HG02763 (cell line): ENCODE results near the gene KCTD10.
"Not testable (repeated sequence)": the region's sequence is repeated elsewhere in the genome, so short reads cannot be mapped to it uniquely, and the experiment has no call there.

Source experiments
- ATAC-seq: cut with Tn5 transposase; IDR thresholded peaks from one replicate; pipeline ENCODE4 v1.9.1; 2021; ENCODE audit warnings: mild to moderate bottlenecking, moderate library complexity; ENCODE audit not compliant: unreplicated experiment

The KCTD10 gene

GRCh38 chr12:109450980-109451379 lies 26.1 kb downstream of the KCTD10 start:
- ATAC-seq: no peak

- ATAC-seq: no peak
Measured at GRCh38 chr12:109449845-109450532, 27.1 kb downstream of the KCTD10 start.

GRCh38 chr12:109448707-109449390 lies 28.3 kb downstream of the KCTD10 start:
- no peak for ATAC-seq

GRCh38 chr12:109448272-109448671 lies 28.8 kb downstream of the KCTD10 start:
- ATAC-seq: no peak

GRCh38 chr12:109447482-109447881 lies 29.6 kb downstream of the KCTD10 start:
- ATAC-seq: no peak

GRCh38 chr12:109446869-109447268 lies 30.2 kb downstream of the KCTD10 start:
- ATAC-seq: no peak

GRCh38 chr12:109445191-109445609 lies 31.9 kb downstream of the KCTD10 start:
- no peak for ATAC-seq

GRCh38 chr12:109444259-109444658 lies 32.8 kb downstream of the KCTD10 start:
- no peak for ATAC-seq

- no peak for ATAC-seq
Measured at GRCh38 chr12:109443794-109444193, 33.3 kb downstream of the KCTD10 start.

GRCh38 chr12:109440851-109441490 lies 36.1 kb downstream of the KCTD10 start:
- no peak for ATAC-seq

- not testable (repeated sequence) for ATAC-seq
Measured at GRCh38 chr12:109439951-109440350, 37.1 kb downstream of the KCTD10 start.

- ATAC-seq: no peak
Measured at GRCh38 chr12:109439181-109439580, 37.9 kb downstream of the KCTD10 start.

GRCh38 chr12:109436188-109436560 lies 40.9 kb downstream of the KCTD10 start:
- ATAC-seq: no peak

- ATAC-seq: no peak
Measured at GRCh38 chr12:109435428-109436187, 41.5 kb downstream of the KCTD10 start.

GRCh38 chr12:109434582-109434981 lies 42.5 kb downstream of the KCTD10 start:
- ATAC-seq: no peak

GRCh38 chr12:109433618-109434017 lies 43.5 kb downstream of the KCTD10 start:
- ATAC-seq: no peak

- no peak for ATAC-seq
Measured at GRCh38 chr12:109432842-109433304, 44.2 kb downstream of the KCTD10 start.

- ATAC-seq: no peak
Measured at GRCh38 chr12:109432431-109432830, 44.7 kb downstream of the KCTD10 start.

GRCh38 chr12:109430244-109430643 lies 46.9 kb downstream of the KCTD10 start:
- no peak for ATAC-seq

GRCh38 chr12:109428804-109429203 lies 48.3 kb downstream of the KCTD10 start:
- not testable (repeated sequence) for ATAC-seq

GRCh38 chr12:109428037-109428629 lies 49.0 kb downstream of the KCTD10 start:
- ATAC-seq: no peak
